Left ventricle myocardium inferior (tissue), 1 donor: ENCODE data around the gene KCNJ12. TPM values are rescaled to one million over a fixed set of nuclear protein-coding genes. Genes with fewer than 3 reads are reported as not detected.
"Not testable (repeated sequence)": the region's sequence is repeated elsewhere in the genome, so short reads cannot be mapped to it uniquely, and the experiment has no call there.

Source experiments
- DNase-seq: peaks from one replicate; pipeline ENCODE4 v3.0.0-alpha.2; 2020
- H3K27ac ChIP-seq: fragments of 200-600 bp; replicated peaks from 2 replicates; pipeline ENCODE4 v1.8.0; 2021
- H3K27me3 ChIP-seq: fragments of 200-600 bp; 2 replicates; pipeline ENCODE4 v1.8.0; 2021; ENCODE audit warnings: low read depth
- H3K36me3 ChIP-seq: fragments of 200-600 bp; 2 replicates; pipeline ENCODE4 v1.8.0; 2021
- H3K4me1 ChIP-seq: fragments of 200-600 bp; 2 replicates; pipeline ENCODE4 v1.8.0; 2021
- H3K4me3 ChIP-seq: fragments of 200-600 bp; 2 replicates; pipeline ENCODE4 v1.8.0; 2021; ENCODE audit warnings: mild to moderate bottlenecking, moderate library complexity
- H3K9me3 ChIP-seq: fragments of 200-600 bp; replicated peaks from 2 replicates; pipeline ENCODE4 v1.8.0; 2021
- CTCF ChIP-seq: fragments of 200-600 bp; IDR thresholded peaks from 2 replicates; pipeline ENCODE4 v1.8.0; 2021; ENCODE audit warnings: antibody characterized with exemption, mild to moderate bottlenecking, borderline replicate concordance
- intact Hi-C: fragments of 100-400 bp; cut with micrococcal nuclease; formaldehyde crosslinking; loops from one replicate; pipeline ENCODE4 v1.11.0; 2022
- total RNA-seq: library from RNA; stranded (reverse); fragmentation: NEBNext Ultra II Directional; extraction: Animal tissue kit (Norgen Biotek cat#: 25700); gene quantifications from one replicate; pipeline ENCODE4 v1.2.1, GENCODE V29; 2021
- donor health status: DM: no; HTN: yes; CAD: no; lungs with severe emphysema.

KCNJ12 gene
- total RNA-seq, 1 donor from 2014 or later = 12.3 TPM

GRCh38 chr17:21425321-21425720 lies 49.2 kb downstream of the KCNJ12 start:
- no peaks in the 10 kb centered on the region for H3K36me3 ChIP-seq
- H3K27me3 ChIP-seq = no peaks in the 10 kb centered on the region
- DNase-seq = no peak
- intact Hi-C loops = no loop called here
- no peaks in the 10 kb centered on the region for H3K9me3 ChIP-seq
- TF ChIP-seq CTCF = no peak
- no peak overlapping the region for H3K4me3 ChIP-seq
- peaks cover 20% of the 10 kb centered on the region for H3K4me1 ChIP-seq
- H3K27ac ChIP-seq = no peak overlapping the region

GRCh38 chr17:21425736-21426135 lies 49.6 kb downstream of the KCNJ12 start:
- DNase-seq = no peak
- no peaks in the 10 kb centered on the region for H3K9me3 ChIP-seq
- intact Hi-C loops = no loop called here
- no peaks in the 10 kb centered on the region for H3K27me3 ChIP-seq
- H3K4me3 ChIP-seq = no peak overlapping the region
- H3K36me3 ChIP-seq = no peaks in the 10 kb centered on the region
- no peak for TF ChIP-seq CTCF
- H3K27ac ChIP-seq = no peak overlapping the region
- H3K4me1 ChIP-seq = peaks cover 16% of the 10 kb centered on the region

GRCh38 chr17:21426246-21426645 lies 50.1 kb downstream of the KCNJ12 start:
- H3K9me3 ChIP-seq, intact Hi-C loops, H3K4me3 ChIP-seq, H3K36me3 ChIP-seq, DNase-seq, H3K27ac ChIP-seq, H3K27me3 ChIP-seq: not testable (repeated sequence)
- H3K4me1 ChIP-seq = peaks cover 14% of the 10 kb centered on the region

- H3K9me3 ChIP-seq, H3K27ac ChIP-seq, H3K4me3 ChIP-seq, H3K36me3 ChIP-seq, H3K4me1 ChIP-seq, intact Hi-C loops, H3K27me3 ChIP-seq, DNase-seq: not testable (repeated sequence)
Measured at GRCh38 chr17:21426876-21427275, 50.7 kb downstream of the KCNJ12 start.

- H3K36me3 ChIP-seq, H3K9me3 ChIP-seq, H3K27ac ChIP-seq, intact Hi-C loops, H3K4me3 ChIP-seq, H3K4me1 ChIP-seq, H3K27me3 ChIP-seq, DNase-seq: not testable (repeated sequence)
Measured at GRCh38 chr17:21427727-21428126, 51.6 kb downstream of the KCNJ12 start.

GRCh38 chr17:21428752-21429424 lies 52.7 kb downstream of the KCNJ12 start:
- intact Hi-C loops, DNase-seq, H3K4me1 ChIP-seq, H3K4me3 ChIP-seq, H3K27me3 ChIP-seq, H3K27ac ChIP-seq, H3K36me3 ChIP-seq, H3K9me3 ChIP-seq: not testable (repeated sequence)

GRCh38 chr17:21429921-21430628 lies 53.9 kb downstream of the KCNJ12 start:
- H3K4me1 ChIP-seq, DNase-seq, intact Hi-C loops, H3K27me3 ChIP-seq, H3K9me3 ChIP-seq, H3K36me3 ChIP-seq, H3K4me3 ChIP-seq, H3K27ac ChIP-seq: not testable (repeated sequence)

GRCh38 chr17:21433971-21434370 lies 57.8 kb downstream of the KCNJ12 start:
- H3K27ac ChIP-seq, H3K9me3 ChIP-seq, H3K4me3 ChIP-seq, H3K4me1 ChIP-seq, DNase-seq, intact Hi-C loops, H3K27me3 ChIP-seq, H3K36me3 ChIP-seq: not testable (repeated sequence)

- H3K36me3 ChIP-seq, intact Hi-C loops, H3K4me3 ChIP-seq, H3K9me3 ChIP-seq, H3K4me1 ChIP-seq, H3K27ac ChIP-seq, DNase-seq, H3K27me3 ChIP-seq: not testable (repeated sequence)
Measured at GRCh38 chr17:21434976-21435375, 58.8 kb downstream of the KCNJ12 start.

- DNase-seq, intact Hi-C loops, H3K27me3 ChIP-seq, H3K4me1 ChIP-seq, H3K27ac ChIP-seq, H3K9me3 ChIP-seq, H3K4me3 ChIP-seq, H3K36me3 ChIP-seq: not testable (repeated sequence)
Measured at GRCh38 chr17:21436481-21436880, 60.3 kb downstream of the KCNJ12 start.

- H3K27ac ChIP-seq, H3K4me3 ChIP-seq, H3K9me3 ChIP-seq, DNase-seq, H3K27me3 ChIP-seq, H3K4me1 ChIP-seq, intact Hi-C loops, H3K36me3 ChIP-seq: not testable (repeated sequence)
Measured at GRCh38 chr17:21436883-21437836, 61.0 kb downstream of the KCNJ12 start.
